ENCODE measurements around the gene ITM2A.

The ITM2A gene

GRCh38 chrX:79367907-79368306, 773 bp upstream of the ITM2A start:
- no peak for TF ChIP-seq CTCF (IDR thresholded peaks at IDR 0.05; ENCODE audit: low read length, missing control alignments)
- DNase-seq (ENCODE audit: low read depth) = no peak
- no peak overlapping the region for H3K4me3 ChIP-seq (replicated peaks; ENCODE audit: low read depth, low read length)

- no peak for DNase-seq (ENCODE audit: low read depth)
- peak overlapping the region; percentile 37 for H3K4me3 ChIP-seq (replicated peaks; ENCODE audit: low read depth, low read length)
- TF ChIP-seq CTCF (IDR thresholded peaks at IDR 0.05; ENCODE audit: low read length, missing control alignments) = no peak
Observed at GRCh38 chrX:79366556-79366872, 620 bp downstream of the ITM2A start.

- no peak for TF ChIP-seq CTCF (IDR thresholded peaks at IDR 0.05; ENCODE audit: low read length, missing control alignments)
- DNase-seq (ENCODE audit: low read depth) = no peak
- H3K4me3 ChIP-seq (replicated peaks; ENCODE audit: low read depth, low read length) = no peak overlapping the region
Observed at GRCh38 chrX:79365591-79365990, 1.5 kb downstream of the ITM2A start.

GRCh38 chrX:79364306-79364705, 2.8 kb downstream of the ITM2A start:
- TF ChIP-seq CTCF (IDR thresholded peaks at IDR 0.05; ENCODE audit: low read length, missing control alignments) = no peak
- H3K4me3 ChIP-seq (replicated peaks; ENCODE audit: low read depth, low read length) = no peak overlapping the region
- DNase-seq (ENCODE audit: low read depth) = no peak

GRCh38 chrX:79361192-79361870, 5.8 kb downstream of the ITM2A start:
- no peak for TF ChIP-seq CTCF (IDR thresholded peaks at IDR 0.05; ENCODE audit: low read length, missing control alignments)
- H3K4me3 ChIP-seq (replicated peaks; ENCODE audit: low read depth, low read length) = no peak overlapping the region

GRCh38 chrX:79336869-79337815, 30.0 kb downstream of the ITM2A start:
- TF ChIP-seq CTCF (IDR thresholded peaks at IDR 0.05; ENCODE audit: low read length, missing control alignments) = no peak
- H3K4me3 ChIP-seq (replicated peaks; ENCODE audit: low read depth, low read length) = no peak overlapping the region
- DNase-seq (ENCODE audit: low read depth) = no peak

More at GRCh38 chrX:79361192-79361870, 5.8 kb downstream of the ITM2A start:
- no peak for DNase-seq (ENCODE audit: low read depth)

All from fibroblast of pulmonary artery (primary cell).